Transverse colon (tissue), 4 donors: ENCODE measurements around the gene ADIPOR1. TPM values are rescaled to one million over a fixed set of nuclear protein-coding genes. Genes with fewer than 3 reads are reported as not detected.
A peak's percentile ranks its signal among the peaks of the same experiment; 100 is the strongest.

Source experiments
- DNase-seq: peaks from one replicate; pipeline ENCODE4 v3.0.0-alpha.2; 2019
- H3K27ac ChIP-seq, 4 donors: fragments of 200-600 bp; sonication (generic); 2 replicates each; pipeline ENCODE4 v1.5.1; 2016 to 2018; ENCODE audit warnings: inconsistent platforms in 4 of 4
- H3K27me3 ChIP-seq: fragments of 200-600 bp; sonication (generic); 2 replicates; pipeline ENCODE4 v1.5.1; 2017; ENCODE audit warnings: inconsistent platforms
- H3K36me3 ChIP-seq, 4 donors: fragments of 200-600 bp; sonication (generic); 2 replicates each; pipeline ENCODE4 v1.5.1; 2017 to 2019; ENCODE audit warnings: inconsistent platforms in 4 of 4
- H3K4me1 ChIP-seq, 4 donors: fragments of 200-600 bp; sonication (generic); 2 replicates each; pipeline ENCODE4 v1.5.1; 2017 to 2020; ENCODE audit warnings: inconsistent platforms in 4 of 4
- H3K4me3 ChIP-seq, 4 donors: fragments of 200-600 bp; sonication (generic); 1 replicate in 1 of 4; 2 replicates in 3 of 4; pipeline versions ENCODE4 v1.5.1 to v1.6.1; 2017 to 2019; ENCODE audit warnings: inconsistent platforms in 4 of 4
- H3K9me3 ChIP-seq, 2 donors: fragments of 200-600 bp; sonication (generic); 2 replicates each; pipeline ENCODE4 v1.5.1; 2017 to 2019; ENCODE audit warnings: inconsistent platforms in 2 of 2
- EP300 ChIP-seq: sonication (generic); formaldehyde crosslinking; IDR thresholded peaks from one replicate; pipeline ENCODE4 v1.6.1; 2017; ENCODE audit warnings: antibody characterized with exemption, low read depth
- POLR2A ChIP-seq: fragments of 450-650 bp; IDR thresholded peaks from one replicate; pipeline ENCODE4 v1.6.1; 2016; ENCODE audit warnings: antibody characterized with exemption, mild to moderate bottlenecking, moderate library complexity
- POLR2AphosphoS5 ChIP-seq, 3 donors: sonication (generic); formaldehyde crosslinking; IDR thresholded peaks; one replicate each; pipeline ENCODE4 v1.6.1; 2016; ENCODE audit warnings: antibody characterized with exemption in 3 of 3
- WGBS, 2 donors: methylation state at CpG; one replicate each; pipeline ENCODE4 v1.1.5; 2018; ENCODE audit warnings: low coverage in 1 of 2; 5-methylcytosine and 5-hydroxymethylcytosine counted together
- in situ Hi-C, 4 donors: fragments of 200-750 bp; cut with MboI; loops; one replicate each; pipeline versions ENCODE4 v1.15.0 to v1.15.1; 2017; ENCODE audit warnings: low sequenced_read_pairs in 3 of 4, low pct_ligation_motif_present in 1 of 4, low pct_unique_long_range_greater_than_20kb in 1 of 4
- intact Hi-C: fragments of 100-400 bp; cut with DNase I; formaldehyde crosslinking; loops from one replicate; pipeline ENCODE4 v1.15.1; 2023; ENCODE audit warnings: low total_unique reads
- total RNA-seq, 4 donors: library from RNA; depleted of rRNA; stranded (reverse); fragments of >200 nt; gene quantifications; one replicate each; pipeline ENCODE4 v1.1.0, GENCODE V29; 2016
- TF ChIP-seq, protein P1 (sequence below), 5 experiments: fragments of 200-600 bp in 3 of 5; fragments of 450-650 bp in 2 of 5; sonication (generic) in 3 of 5; IDR thresholded peaks; 1 replicate in 2 of 5; 2 replicates in 3 of 5; pipeline ENCODE4 v1.5.1; 2016 to 2017; ENCODE audit warnings: antibody characterized with exemption in 5 of 5, inconsistent platforms in 3 of 5, mild to moderate bottlenecking in 2 of 5, moderate library complexity in 1 of 5

Gene ADIPOR1
- total RNA-seq, 4 donors from 2014 or later, result 19.1 to 103 (median 60.6) TPM

DNA sequence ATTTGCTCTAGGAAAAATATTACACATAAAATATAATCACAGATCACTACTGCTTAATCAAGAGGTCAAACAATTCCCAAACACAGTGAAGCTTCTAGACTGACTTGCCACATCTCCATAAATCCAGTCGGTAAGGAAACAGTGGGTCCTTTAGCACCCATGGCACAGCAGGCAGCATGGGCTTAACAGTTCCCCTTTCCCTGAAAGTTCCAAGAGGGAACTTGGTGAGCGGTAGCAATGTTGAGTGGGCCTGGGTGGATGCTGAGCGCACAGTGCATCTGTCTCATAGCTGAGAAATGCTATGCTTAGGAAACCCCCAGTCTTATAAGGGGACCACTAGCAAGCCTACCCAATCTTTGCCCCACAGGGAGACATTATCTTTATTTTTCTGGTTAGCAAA lies 16.7 kb upstream of the ADIPOR1 start:
- no peak overlapping the region for H3K4me3 ChIP-seq
- peaks cover 15% of the 10 kb centered on the region for H3K27me3 ChIP-seq
- intact Hi-C loops, result no loop called here
- WGBS, 2 donors, result 89 to 94% methylated on average over 3 of the region's 3 CpGs
- no peak for TF ChIP-seq POLR2A
- no peak for TF ChIP-seq EP300
- TF ChIP-seq POLR2AphosphoS5 (IDR thresholded peaks at IDR 0.05), result no peak
- TF ChIP-seq, protein P1, sequence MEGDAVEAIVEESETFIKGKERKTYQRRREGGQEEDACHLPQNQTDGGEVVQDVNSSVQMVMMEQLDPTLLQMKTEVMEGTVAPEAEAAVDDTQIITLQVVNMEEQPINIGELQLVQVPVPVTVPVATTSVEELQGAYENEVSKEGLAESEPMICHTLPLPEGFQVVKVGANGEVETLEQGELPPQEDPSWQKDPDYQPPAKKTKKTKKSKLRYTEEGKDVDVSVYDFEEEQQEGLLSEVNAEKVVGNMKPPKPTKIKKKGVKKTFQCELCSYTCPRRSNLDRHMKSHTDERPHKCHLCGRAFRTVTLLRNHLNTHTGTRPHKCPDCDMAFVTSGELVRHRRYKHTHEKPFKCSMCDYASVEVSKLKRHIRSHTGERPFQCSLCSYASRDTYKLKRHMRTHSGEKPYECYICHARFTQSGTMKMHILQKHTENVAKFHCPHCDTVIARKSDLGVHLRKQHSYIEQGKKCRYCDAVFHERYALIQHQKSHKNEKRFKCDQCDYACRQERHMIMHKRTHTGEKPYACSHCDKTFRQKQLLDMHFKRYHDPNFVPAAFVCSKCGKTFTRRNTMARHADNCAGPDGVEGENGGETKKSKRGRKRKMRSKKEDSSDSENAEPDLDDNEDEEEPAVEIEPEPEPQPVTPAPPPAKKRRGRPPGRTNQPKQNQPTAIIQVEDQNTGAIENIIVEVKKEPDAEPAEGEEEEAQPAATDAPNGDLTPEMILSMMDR (IDR thresholded peaks at IDR 0.05), result no peak
- no peak for DNase-seq
- no peaks in the 10 kb centered on the region for H3K9me3 ChIP-seq
- H3K36me3 ChIP-seq, result no peaks in the 10 kb centered on the region
- no peak overlapping the region for H3K27ac ChIP-seq
- in situ Hi-C loops, result loop anchor here in 1 of 4 donors (25.0 kb wide), 1 partner anchor 213 kb away; no protein-coding TSS in a partner anchor
- no peaks in the 10 kb centered on the region for H3K4me1 ChIP-seq

DNA sequence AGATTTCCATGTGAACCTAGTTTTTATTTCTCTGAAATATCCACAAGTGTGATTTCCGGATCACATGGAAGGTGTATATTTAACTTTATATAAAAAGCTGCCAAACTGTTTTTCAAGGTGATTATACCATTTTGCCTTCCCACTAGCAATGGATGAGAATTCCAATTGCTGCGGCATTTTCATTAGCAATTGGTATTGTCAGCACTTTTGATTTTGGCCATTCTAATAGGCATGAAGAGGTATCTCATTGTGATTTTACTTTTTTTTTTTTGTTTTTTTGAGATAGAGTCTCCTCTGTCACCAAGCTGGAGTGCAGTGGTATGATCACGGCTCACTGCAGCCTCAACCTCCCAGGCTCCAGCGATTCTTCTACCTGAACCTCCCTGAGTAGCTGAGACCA lies 13.9 kb upstream of the ADIPOR1 start:
- DNase-seq, result no peak
- Histone ChIP-seq H3K4me1 (peaks cover 7 to 12% (median 9%) of the 10 kb centered on the region in 4 donors), H3K27me3 (peaks cover 15% of the 10 kb centered on the region), H3K36me3 (no peaks in the 10 kb centered on the region), H3K27ac (no peak overlapping the region), H3K9me3 (no peaks in the 10 kb centered on the region), H3K4me3 (no peak overlapping the region)
- in situ Hi-C loops, result no loop called here
- TF ChIP-seq EP300 (no peak), POLR2AphosphoS5 (IDR thresholded peaks at IDR 0.05) (no peak)
- TF ChIP-seq, protein P1 (IDR thresholded peaks at IDR 0.05), result no peak
- WGBS, 2 donors, result 71 to 80% methylated on average over 2 to 4 of the region's 4 CpGs
- intact Hi-C loops, result no loop called here

DNA sequence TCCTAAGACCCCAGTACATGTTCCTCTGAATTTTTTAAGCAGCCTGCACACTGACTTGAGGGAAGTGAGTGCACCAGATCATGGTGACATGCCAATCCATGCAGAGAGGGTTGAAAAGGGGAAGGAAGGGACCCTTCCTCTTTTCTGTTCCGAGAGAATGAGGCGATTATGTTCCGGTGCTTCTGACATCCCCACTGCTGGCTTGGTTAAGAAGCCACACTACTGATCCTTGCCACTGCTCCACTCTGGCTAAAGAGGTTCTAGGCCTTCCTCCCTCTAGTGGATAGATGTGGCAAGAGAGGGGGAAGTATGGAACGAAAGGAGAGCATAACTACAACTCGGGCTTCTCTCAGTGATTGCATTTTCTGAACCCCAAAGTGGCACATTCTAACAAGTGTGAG lies 10.8 kb upstream of the ADIPOR1 start:
- no peaks in the 10 kb centered on the region for H3K9me3 ChIP-seq
- intact Hi-C loops (no loop called here), in situ Hi-C loops (no loop called here)
- 25% methylated on average over 5 of the region's 5 CpGs; no CpG with 5 or more reads in 1 of the 2 donors for WGBS, 2 donors
- DNase-seq, result peak; percentile 50
- peak overlapping the region in 3 of 4 donors; percentile 91 to 96 (median 93) for H3K27ac ChIP-seq
- H3K27me3 ChIP-seq, result no peaks in the 10 kb centered on the region
- no peak overlapping the region for H3K4me3 ChIP-seq
- H3K4me1 ChIP-seq, result peaks cover 7 to 23% (median 20%) of the 10 kb centered on the region in 4 donors
- no peaks in the 10 kb centered on the region for H3K36me3 ChIP-seq
- TF ChIP-seq POLR2A (peak; percentile 18), POLR2AphosphoS5 (IDR thresholded peaks at IDR 0.05) (no peak), EP300 (no peak)
- TF ChIP-seq, protein P1 (IDR thresholded peaks at IDR 0.05), result peak; percentile 61 to 79 (median 64)

DNA sequence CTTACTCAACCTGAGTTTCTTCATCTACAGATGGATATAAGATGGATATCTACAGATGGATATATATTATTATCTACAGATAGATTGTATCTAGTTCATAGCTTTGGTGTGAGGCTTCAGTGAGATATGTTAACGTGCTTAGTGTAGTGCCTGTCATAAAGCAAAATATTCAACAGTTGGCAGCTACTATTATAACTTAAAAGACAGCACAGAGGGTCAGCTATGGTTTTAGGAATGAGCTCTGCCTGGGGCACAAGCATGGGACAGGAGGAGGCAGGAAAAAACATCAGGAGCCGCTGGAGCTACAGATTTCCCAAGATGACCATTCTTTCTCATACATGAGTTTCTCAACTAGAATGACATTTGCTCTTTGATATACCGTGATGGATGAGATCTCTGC lies 10.2 kb upstream of the ADIPOR1 start:
- TF ChIP-seq POLR2AphosphoS5 (IDR thresholded peaks at IDR 0.05), result no peak
- TF ChIP-seq POLR2A, result no peak
- TF ChIP-seq, protein P1 (IDR thresholded peaks at IDR 0.05), result no peak
- no peak for TF ChIP-seq EP300
- intact Hi-C loops, result no loop called here
- no peaks in the 10 kb centered on the region for H3K9me3 ChIP-seq
- no peak for DNase-seq
- H3K27ac ChIP-seq, result peak overlapping the region; percentile 87 to 96 (median 92)
- H3K4me1 ChIP-seq, result peaks cover 7 to 23% (median 20%) of the 10 kb centered on the region in 4 donors
- no peaks in the 10 kb centered on the region for H3K36me3 ChIP-seq
- no peak overlapping the region for H3K4me3 ChIP-seq
- WGBS, 2 donors, result 71 to 86% methylated on average over 1 to 3 of the region's 3 CpGs
- in situ Hi-C loops, result no loop called here
- H3K27me3 ChIP-seq, result no peaks in the 10 kb centered on the region
